Activated CD8-positive, alpha-beta memory T cell treated with anti-CD3 and anti-CD28 coated beads for 48 hours (primary cell): ENCODE results near the gene SELPLG.
"Not testable (repeated sequence)": the region's sequence is repeated elsewhere in the genome, so short reads cannot be mapped to it uniquely, and the experiment has no call there.

ENCODE experiments used
- DNase-seq, 3 experiments: peaks; one replicate each; pipeline ENCODE4 v3.0.0-alpha.2; 2020; ENCODE audit warnings: low read depth in 2 of 3, low spot score in 2 of 3

Gene SELPLG

GRCh38 chr12:108574276-108574675 is 59.4 kb downstream of the SELPLG start:
- not testable (repeated sequence) for DNase-seq

GRCh38 chr12:108573317-108573716 is 60.4 kb downstream of the SELPLG start:
- DNase-seq = no peak

GRCh38 chr12:108572166-108572790 is 61.4 kb downstream of the SELPLG start:
- DNase-seq = no peak
